Measurements from ENCODE around the gene RILPL1.

DNA sequence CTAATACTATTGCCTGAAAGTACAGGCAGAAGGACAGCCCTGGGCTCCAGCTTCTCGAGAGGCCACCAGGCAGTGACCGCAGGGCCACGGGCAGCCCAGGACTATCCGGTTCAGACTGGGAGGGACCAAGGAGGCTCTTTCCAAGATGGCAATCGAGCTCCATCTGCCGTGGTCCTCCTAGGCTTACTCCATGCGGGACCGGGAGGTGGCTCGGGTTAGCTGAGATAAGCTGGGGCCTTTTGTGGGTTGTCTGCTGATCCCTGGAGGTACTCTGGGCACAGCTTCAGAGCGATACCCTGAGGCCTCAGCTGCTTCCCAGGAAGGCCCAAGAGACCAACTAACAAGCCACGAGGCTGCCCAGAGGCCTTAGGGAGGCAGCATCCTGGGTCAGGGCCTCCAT, 42.5 kb downstream of the RILPL1 start:
- TF ChIP-seq, protein P1, sequence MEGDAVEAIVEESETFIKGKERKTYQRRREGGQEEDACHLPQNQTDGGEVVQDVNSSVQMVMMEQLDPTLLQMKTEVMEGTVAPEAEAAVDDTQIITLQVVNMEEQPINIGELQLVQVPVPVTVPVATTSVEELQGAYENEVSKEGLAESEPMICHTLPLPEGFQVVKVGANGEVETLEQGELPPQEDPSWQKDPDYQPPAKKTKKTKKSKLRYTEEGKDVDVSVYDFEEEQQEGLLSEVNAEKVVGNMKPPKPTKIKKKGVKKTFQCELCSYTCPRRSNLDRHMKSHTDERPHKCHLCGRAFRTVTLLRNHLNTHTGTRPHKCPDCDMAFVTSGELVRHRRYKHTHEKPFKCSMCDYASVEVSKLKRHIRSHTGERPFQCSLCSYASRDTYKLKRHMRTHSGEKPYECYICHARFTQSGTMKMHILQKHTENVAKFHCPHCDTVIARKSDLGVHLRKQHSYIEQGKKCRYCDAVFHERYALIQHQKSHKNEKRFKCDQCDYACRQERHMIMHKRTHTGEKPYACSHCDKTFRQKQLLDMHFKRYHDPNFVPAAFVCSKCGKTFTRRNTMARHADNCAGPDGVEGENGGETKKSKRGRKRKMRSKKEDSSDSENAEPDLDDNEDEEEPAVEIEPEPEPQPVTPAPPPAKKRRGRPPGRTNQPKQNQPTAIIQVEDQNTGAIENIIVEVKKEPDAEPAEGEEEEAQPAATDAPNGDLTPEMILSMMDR (IDR thresholded peaks at IDR 0.05) = no peak
- no peak for TF ChIP-seq POLR2A (IDR thresholded peaks at IDR 0.05)
- no peak for TF ChIP-seq EP300 (IDR thresholded peaks at IDR 0.05)

All from sigmoid colon (tissue), 4 donors.